Astrocyte of the cerebellum (primary cell): ENCODE results near the gene MTA3.

Experiments
- DNase-seq: peaks from one replicate; pipeline ENCODE4 v3.0.0-alpha.2; 2011; ENCODE audit warnings: low read depth
- H3K4me3 ChIP-seq: 2 replicates; pipeline ENCODE4 v1.5.1; 2011; ENCODE audit warnings: mild to moderate bottlenecking, low read depth, low read length, moderate library complexity
- in situ Hi-C: cut with HindIII; loops from 2 replicates; pipeline ENCODE4 v1.10.0; 2017; ENCODE audit warnings: low sequenced_read_pairs
- TF ChIP-seq, protein P1 (sequence below): IDR thresholded peaks from 2 replicates; pipeline ENCODE4 v1.5.1; 2012; ENCODE audit warnings: low read length, low read depth, moderate library complexity, mild to moderate bottlenecking; ENCODE audit errors: missing control alignments

Gene MTA3

GRCh38 chr2:42568401-42569115 is at the start of gene MTA3:
Gene MTA3 (plus strand): TSS chr2:42568632. CDS start chr2:42568746, 114 bp downstream.
- no peak for DNase-seq
- peak within 1 kb of the TSS; percentile 72 for H3K4me3 ChIP-seq
- TF ChIP-seq, protein P1, sequence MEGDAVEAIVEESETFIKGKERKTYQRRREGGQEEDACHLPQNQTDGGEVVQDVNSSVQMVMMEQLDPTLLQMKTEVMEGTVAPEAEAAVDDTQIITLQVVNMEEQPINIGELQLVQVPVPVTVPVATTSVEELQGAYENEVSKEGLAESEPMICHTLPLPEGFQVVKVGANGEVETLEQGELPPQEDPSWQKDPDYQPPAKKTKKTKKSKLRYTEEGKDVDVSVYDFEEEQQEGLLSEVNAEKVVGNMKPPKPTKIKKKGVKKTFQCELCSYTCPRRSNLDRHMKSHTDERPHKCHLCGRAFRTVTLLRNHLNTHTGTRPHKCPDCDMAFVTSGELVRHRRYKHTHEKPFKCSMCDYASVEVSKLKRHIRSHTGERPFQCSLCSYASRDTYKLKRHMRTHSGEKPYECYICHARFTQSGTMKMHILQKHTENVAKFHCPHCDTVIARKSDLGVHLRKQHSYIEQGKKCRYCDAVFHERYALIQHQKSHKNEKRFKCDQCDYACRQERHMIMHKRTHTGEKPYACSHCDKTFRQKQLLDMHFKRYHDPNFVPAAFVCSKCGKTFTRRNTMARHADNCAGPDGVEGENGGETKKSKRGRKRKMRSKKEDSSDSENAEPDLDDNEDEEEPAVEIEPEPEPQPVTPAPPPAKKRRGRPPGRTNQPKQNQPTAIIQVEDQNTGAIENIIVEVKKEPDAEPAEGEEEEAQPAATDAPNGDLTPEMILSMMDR, result no peak
- in situ Hi-C loops, result no loop called here

- in situ Hi-C loops, result no loop called here
- TF ChIP-seq, protein P1, result no peak
- H3K4me3 ChIP-seq, result no peak overlapping the region
- DNase-seq, result no peak
Measured at GRCh38 chr2:42519624-42520023, 48.8 kb upstream of the MTA3 start.

GRCh38 chr2:42522035-42522434 is 46.4 kb upstream of the MTA3 start:
- in situ Hi-C loops, result no loop called here
- no peak overlapping the region for H3K4me3 ChIP-seq
- TF ChIP-seq, protein P1, result no peak
- DNase-seq, result no peak

- DNase-seq, result no peak
- TF ChIP-seq, protein P1, result no peak
- H3K4me3 ChIP-seq, result no peak overlapping the region
- in situ Hi-C loops, result no loop called here
Measured at GRCh38 chr2:42523341-42523740, 45.1 kb upstream of the MTA3 start.

DNA sequence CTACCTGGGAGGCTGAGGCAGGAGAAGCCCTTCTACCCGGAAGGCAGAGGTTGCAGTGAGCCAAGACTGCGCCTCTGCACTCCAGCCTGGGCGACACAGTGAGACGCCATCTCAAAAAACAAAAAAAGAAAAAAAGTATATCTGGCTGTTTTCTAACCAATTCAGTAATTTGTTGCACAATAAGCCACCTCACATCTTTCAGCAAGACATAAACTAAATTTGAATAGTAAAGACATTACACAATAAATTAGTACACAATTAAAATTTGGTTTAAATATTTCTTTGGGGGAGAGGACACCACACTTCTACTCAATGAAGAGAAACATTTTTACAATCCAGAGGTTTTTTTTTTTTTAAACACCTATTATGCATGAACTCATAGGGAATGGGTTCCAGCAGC is 36.0 kb upstream of the MTA3 start:
- H3K4me3 ChIP-seq, result no peak overlapping the region
- no peak for DNase-seq
- TF ChIP-seq, protein P1, result no peak
- in situ Hi-C loops, result no loop called here

DNA sequence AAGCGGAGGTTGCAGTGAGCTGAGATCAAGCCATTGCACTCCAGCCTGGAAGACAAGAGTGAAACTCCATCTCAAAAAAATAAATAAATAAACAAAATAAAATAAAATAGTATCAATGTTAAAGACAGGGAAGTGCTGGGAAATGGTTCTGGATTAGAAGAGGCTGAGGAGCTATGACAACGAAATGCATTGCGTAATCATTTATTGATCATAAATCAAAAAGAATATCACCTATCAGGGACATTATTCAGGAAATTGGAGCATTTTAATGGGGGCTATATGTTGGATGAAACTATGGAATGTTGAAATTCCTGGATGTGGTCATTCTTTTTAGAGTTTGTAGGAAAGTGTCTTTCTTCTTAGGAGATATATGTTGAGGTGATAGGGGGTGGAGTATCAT is 30.9 kb upstream of the MTA3 start:
- in situ Hi-C loops, result no loop called here
- TF ChIP-seq, protein P1, result no peak
- no peak overlapping the region for H3K4me3 ChIP-seq

More for the DNA sequence above, 30.9 kb upstream of the MTA3 start:
- DNase-seq, result no peak
